CD4-positive, alpha-beta T cell (primary cell): ENCODE results near the gene PHKB. TPM values are rescaled to one million over a fixed set of nuclear protein-coding genes. Genes with fewer than 3 reads are reported as not detected.

ENCODE experiments used
- ATAC-seq: fragments of 200-7000 bp; cut with Tn5 transposase; one replicate; pipeline ENCODE4 v1.10.0; 2022; ENCODE audit warnings: mild to moderate bottlenecking; ENCODE audit not compliant: poor library complexity
- CTCF ChIA-PET: fragments of 350-600 bp; sonication (Branson Sonifier 250); formaldehyde crosslinking; loops from one replicate; lab custom pipeline; 2021; ENCODE audit warnings: antibody characterized with exemption, inconsistent platforms; lab: Charles Lee
- POLR2A ChIA-PET: fragments of 350-600 bp; sonication (Branson Sonifier 250); formaldehyde crosslinking; loops from one replicate; lab custom pipeline; 2021; ENCODE audit warnings: antibody characterized with exemption, inconsistent platforms; lab: Charles Lee
- DNase-seq, 14 experiments: peaks; one replicate each; pipeline ENCODE4 v3.0.0-alpha.2; 2013 to 2020; ENCODE audit warnings: mixed read lengths in 2 of 14
- H3K27ac ChIP-seq, 2 donors: one replicate each; pipeline versions ENCODE4 v1.5.1 to v1.7.0; 2013; ENCODE audit warnings: low read length in 2 of 2, low read depth in 1 of 2, mild to moderate bottlenecking in 1 of 2
- H3K27me3 ChIP-seq, 2 experiments: 1 replicate in 1 of 2; 2 replicates in 1 of 2; pipeline versions ENCODE4 v1.6.1 to v1.7.0; 2013; ENCODE audit warnings: low read length in 2 of 2, control low read depth in 1 of 2, mild to moderate bottlenecking in 1 of 2, moderate library complexity in 1 of 2; ENCODE audit not compliant: insufficient read depth in 2 of 2, control insufficient read depth in 1 of 2
- H3K36me3 ChIP-seq: one replicate; pipeline ENCODE4 v1.6.1; 2013; ENCODE audit warnings: low read length, control low read depth; ENCODE audit not compliant: insufficient read depth
- H3K4me1 ChIP-seq: one replicate; pipeline ENCODE4 v1.6.1; 2013; ENCODE audit warnings: low read length, control low read depth; ENCODE audit not compliant: insufficient read depth
- H3K4me3 ChIP-seq: one replicate; pipeline ENCODE4 v1.5.1; 2013; ENCODE audit warnings: mild to moderate bottlenecking, low read length, moderate library complexity
- H3K9me3 ChIP-seq, 2 experiments: 1 replicate in 1 of 2; 2 replicates in 1 of 2; pipeline versions ENCODE4 v1.6.1 to v1.7.0; 2013; ENCODE audit warnings: low read length in 2 of 2, mild to moderate bottlenecking in 2 of 2, control low read depth in 1 of 2, moderate library complexity in 1 of 2; ENCODE audit not compliant: control insufficient read depth in 1 of 2, insufficient read depth in 1 of 2
- H3K27ac Mint-ChIP-seq: one replicate; pipeline ENCODE4 v1.8.0; 2020; ENCODE audit warnings: mixed read lengths
- H3K27me3 Mint-ChIP-seq: one replicate; pipeline ENCODE4 v1.8.0; 2021; ENCODE audit warnings: mixed read lengths
- H3K36me3 Mint-ChIP-seq: one replicate; pipeline ENCODE4 v1.8.0; 2021; ENCODE audit warnings: low read depth, mixed read lengths
- H3K4me1 Mint-ChIP-seq: one replicate; pipeline ENCODE4 v1.8.0; 2021; ENCODE audit warnings: low read depth, mixed read lengths
- H3K4me3 Mint-ChIP-seq: one replicate; pipeline ENCODE4 v1.8.0; 2020; ENCODE audit warnings: mild to moderate bottlenecking, mixed read lengths
- H3K9me3 Mint-ChIP-seq: one replicate; pipeline ENCODE4 v1.8.0; 2020; ENCODE audit warnings: mixed read lengths
- CTCF ChIP-seq: fragments of 200-600 bp; IDR thresholded peaks from one replicate; pipeline ENCODE4 v1.8.0; 2022; ENCODE audit warnings: antibody characterized with exemption, mild to moderate bottlenecking
- intact Hi-C, 2 experiments: fragments of 100-400 bp; cut with DNase I in 1 of 2; cut with micrococcal nuclease in 1 of 2; formaldehyde crosslinking; loops; one replicate each; pipeline versions ENCODE4 v1.15.1 to v1.9.0; 2023 to 2025; cut with DNase I, micrococcal nuclease
- total RNA-seq, 174 experiments: library from RNA in 2 of 174; stranded (reverse) in 2 of 174; gene quantifications; one replicate each; pipeline ENCODE4 v1.2.3 and lab custom pipeline; 2021 to 2026

PHKB gene
- total RNA-seq, 2 experiments from 2014 or later, result 28.8 to 31.3 TPM

DNA sequence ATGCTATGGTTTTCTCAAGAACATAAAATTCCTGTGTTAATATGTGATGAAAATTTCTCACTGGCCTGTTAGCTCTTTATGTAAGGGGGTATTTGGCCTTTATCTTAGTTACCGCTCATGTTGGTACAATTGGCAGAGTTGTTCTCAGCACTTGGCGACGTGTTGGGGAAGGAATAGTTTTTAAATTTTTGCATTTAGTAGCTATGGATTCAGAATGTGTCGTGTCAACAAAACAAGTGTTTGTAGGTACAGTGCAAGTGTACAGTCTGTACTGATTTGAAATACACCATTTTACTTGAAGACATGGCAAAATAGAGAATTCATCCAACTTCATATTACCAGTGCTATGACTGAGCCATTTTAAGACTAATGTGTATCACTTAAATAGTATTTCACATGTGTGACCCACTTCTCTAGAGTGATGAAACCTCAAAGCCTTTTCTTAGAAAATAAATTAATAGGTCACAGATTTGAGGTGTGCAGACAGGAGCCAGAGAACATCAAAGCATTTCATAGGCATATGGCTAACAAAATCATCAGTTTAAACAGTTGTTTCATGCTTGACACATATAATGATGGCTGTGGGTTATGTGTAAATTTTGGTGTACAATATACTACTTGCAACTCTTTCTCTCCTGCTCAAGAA, 150.8 kb downstream of the PHKB start:
- H3K4me3 ChIP-seq, result no peak overlapping the region
- Mint-ChIP-seq H3K36me3 (peaks cover 83% of the 10 kb centered on the region), H3K9me3 (peaks cover 5% of the 10 kb centered on the region), H3K27me3 (no peaks in the 10 kb centered on the region), H3K4me3 (no peak overlapping the region), H3K27ac (no peak overlapping the region), H3K4me1 (no peaks in the 10 kb centered on the region)
- ATAC-seq, result no peak
- DNase-seq, result peak in 1 of 14 experiments; percentile 14
- no peaks in the 10 kb centered on the region for H3K27me3 ChIP-seq
- no peaks in the 10 kb centered on the region for H3K4me1 ChIP-seq
- H3K9me3 ChIP-seq, result no peaks in the 10 kb centered on the region
- H3K27ac ChIP-seq, result no peak overlapping the region
- intact Hi-C loops, result no loop called here
- H3K36me3 ChIP-seq, result peaks cover 9% of the 10 kb centered on the region
- ChIA-PET POLR2A (no interaction called here), CTCF (no interaction called here)
- TF ChIP-seq CTCF, result no peak

DNA sequence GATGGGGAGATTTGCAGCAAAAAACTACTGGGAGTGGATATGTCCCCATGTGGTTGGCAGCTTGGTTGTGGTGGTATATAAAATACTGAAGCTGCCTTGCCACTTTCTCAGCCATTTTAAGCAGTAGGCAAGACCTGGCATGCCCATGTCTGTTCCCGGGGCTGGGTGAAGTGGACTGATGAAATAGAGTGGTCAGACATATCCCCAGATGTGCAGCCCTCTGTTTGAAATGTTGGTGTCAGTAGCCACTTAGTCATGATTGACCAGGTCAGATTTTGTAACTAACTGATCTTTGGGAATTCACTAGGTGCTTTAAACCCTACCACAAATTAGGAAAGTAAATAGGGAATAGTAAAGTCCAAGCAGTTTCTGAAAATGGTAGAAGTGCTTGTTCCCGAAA, 151.6 kb downstream of the PHKB start:
- intact Hi-C loops, result no loop called here
- no peak overlapping the region for H3K4me3 ChIP-seq
- Mint-ChIP-seq H3K27me3 (no peaks in the 10 kb centered on the region), H3K36me3 (peaks cover 83% of the 10 kb centered on the region), H3K9me3 (peaks cover 3% of the 10 kb centered on the region), H3K4me1 (no peaks in the 10 kb centered on the region), H3K27ac (no peak overlapping the region), H3K4me3 (no peak overlapping the region)
- H3K9me3 ChIP-seq, result no peaks in the 10 kb centered on the region
- ChIA-PET CTCF (no interaction called here), POLR2A (no interaction called here)
- DNase-seq (no peak), ATAC-seq (no peak)
- H3K27ac ChIP-seq, result no peak overlapping the region
- no peak for TF ChIP-seq CTCF
- H3K36me3 ChIP-seq, result peaks cover 9% of the 10 kb centered on the region
- H3K27me3 ChIP-seq, result no peaks in the 10 kb centered on the region
- H3K4me1 ChIP-seq, result no peaks in the 10 kb centered on the region

DNA sequence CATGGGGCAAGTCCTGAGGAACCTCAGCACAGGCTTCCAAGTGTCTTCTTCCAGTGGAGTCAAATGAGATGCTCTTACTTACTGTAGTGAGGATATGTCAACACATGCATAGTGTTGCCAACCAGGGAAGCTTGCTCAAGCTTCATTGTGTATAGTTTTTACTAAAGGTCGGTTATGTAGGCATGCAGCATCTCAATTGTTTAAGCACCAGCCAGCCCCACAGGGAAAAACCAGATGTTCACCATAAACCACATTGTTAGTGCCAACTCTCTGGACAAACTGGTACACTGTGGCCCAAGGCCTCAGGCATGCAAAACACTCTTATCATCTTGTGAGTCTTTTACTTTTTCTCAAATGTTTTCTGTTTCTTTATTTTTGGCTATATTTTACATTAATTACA, 152.1 kb downstream of the PHKB start:
- no peak for ATAC-seq
- H3K36me3 ChIP-seq, result peaks cover 9% of the 10 kb centered on the region
- POLR2A ChIA-PET, result no interaction called here

More for the DNA sequence above, 152.1 kb downstream of the PHKB start:
- no peaks in the 10 kb centered on the region for H3K4me1 ChIP-seq
- DNase-seq, result no peak
- peaks cover 83% of the 10 kb centered on the region for H3K36me3 Mint-ChIP-seq
- TF ChIP-seq CTCF, result no peak
- no peaks in the 10 kb centered on the region for H3K27me3 Mint-ChIP-seq
- H3K27ac ChIP-seq, result no peak overlapping the region
- no peaks in the 10 kb centered on the region for H3K9me3 ChIP-seq
- no peak overlapping the region for H3K27ac Mint-ChIP-seq
- no peaks in the 10 kb centered on the region for H3K27me3 ChIP-seq
- H3K9me3 Mint-ChIP-seq, result peaks cover 3% of the 10 kb centered on the region
- intact Hi-C loops, result no loop called here
- H3K4me1 Mint-ChIP-seq, result no peaks in the 10 kb centered on the region
- CTCF ChIA-PET, result no interaction called here
- H3K4me3 Mint-ChIP-seq, result no peak overlapping the region
- no peak overlapping the region for H3K4me3 ChIP-seq
